Panc1 (cell line): ENCODE data around the gene COL28A1.

ENCODE experiments used
- CTCF ChIP-seq: fragments of 450-650 bp; IDR thresholded peaks from 2 replicates; pipeline ENCODE4 v1.5.1; 2017; ENCODE audit warnings: mild to moderate bottlenecking
- POLR2AphosphoS5 ChIP-seq: IDR thresholded peaks from 2 replicates; pipeline ENCODE4 v1.6.1; 2012; ENCODE audit warnings: mild to moderate bottlenecking, low read depth, low read length, moderate library complexity
- REST ChIP-seq, 2 experiments: IDR thresholded peaks; 2 replicates each; pipeline ENCODE4 v1.6.1; 2011 to 2012; ENCODE audit warnings: low read depth in 2 of 2, control low read depth in 1 of 2, low read length in 1 of 2, mild to moderate bottlenecking in 1 of 2, moderate library complexity in 1 of 2; ENCODE audit not compliant: insufficient read depth in 1 of 2
- SIN3A ChIP-seq: IDR thresholded peaks from 2 replicates; pipeline ENCODE4 v1.6.1; 2012; ENCODE audit warnings: low read depth, mild to moderate bottlenecking, low read length, moderate library complexity, borderline replicate concordance; ENCODE audit not compliant: insufficient read depth
- TCF7L2 ChIP-seq: IDR thresholded peaks from 2 replicates; pipeline ENCODE4 v1.6.1; 2011; ENCODE audit warnings: mild to moderate bottlenecking, low read depth, low read length, inconsistent platforms

DNA sequence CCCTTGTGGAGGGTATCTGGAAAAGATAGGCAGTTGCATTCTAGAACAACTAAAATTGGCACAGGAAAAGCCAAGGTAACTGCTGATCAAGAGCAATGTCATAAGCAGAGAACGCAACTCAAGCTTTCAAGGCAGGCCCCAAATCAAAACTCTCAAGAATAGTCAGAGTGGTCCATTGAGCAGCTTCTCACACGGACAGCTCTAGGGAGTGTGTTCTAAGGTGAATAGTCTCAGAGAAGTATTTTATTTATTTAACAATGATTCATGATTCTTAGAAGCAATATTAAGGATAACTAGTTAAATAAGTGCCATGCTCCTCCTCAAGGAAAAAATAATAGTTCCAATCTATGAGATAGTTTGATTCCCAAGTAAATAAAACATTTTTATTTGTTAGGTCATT lies 83.0 kb downstream of the COL28A1 start:
- TF ChIP-seq CTCF (no peak), TCF7L2 (no peak), POLR2AphosphoS5 (no peak), SIN3A (no peak), REST (IDR thresholded peaks at IDR 0.05; ENCODE audit: insufficient read depth in 1 of 2, low read depth in 2 of 2, low read length in 1 of 2) (no peak)
